HepG2 (cell line): ENCODE results near the gene CD4.

Experiments
- KLF6 ChIP-seq: IDR thresholded peaks from 2 replicates; pipeline ENCODE4 v1.8.0; 2016; ENCODE audit warnings: missing biosample characterization, missing genetic modification reagents
- TF ChIP-seq, protein P1 (sequence below): sonication (generic); formaldehyde crosslinking; IDR thresholded peaks from 2 replicates; pipeline ENCODE4 v1.5.0; 2020; ENCODE audit warnings: mild to moderate bottlenecking, missing genetic modification reagents

DNA sequence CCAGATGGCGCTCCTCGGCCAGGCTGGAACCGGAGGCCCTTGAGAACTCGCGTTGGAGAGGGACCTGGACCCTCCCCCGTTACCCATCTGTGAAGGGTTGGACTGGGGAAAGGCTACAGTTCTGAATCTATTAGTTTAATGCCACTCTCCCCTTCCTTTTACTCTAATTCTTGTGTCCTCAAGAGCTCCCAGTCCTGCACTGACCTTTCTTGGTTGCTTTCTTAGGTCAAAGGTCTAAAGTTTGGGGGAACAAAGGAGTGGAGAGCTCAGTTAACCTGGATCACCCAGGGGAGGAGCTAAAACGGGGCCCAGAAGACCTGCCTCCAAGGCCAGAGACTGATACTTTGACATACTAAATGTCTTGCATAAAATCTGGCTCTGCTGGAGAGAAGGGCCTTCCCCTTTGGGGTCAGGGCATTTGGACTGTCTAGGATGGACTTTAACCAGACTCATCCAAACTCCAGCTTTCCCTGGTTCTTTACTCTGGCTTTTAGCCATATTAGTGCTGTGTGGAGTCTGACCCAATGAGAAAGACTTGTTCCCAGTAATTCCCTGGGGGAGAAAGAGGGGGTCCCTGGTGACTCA is 35.5 kb upstream of the CD4 start:
- TF ChIP-seq, protein P1, sequence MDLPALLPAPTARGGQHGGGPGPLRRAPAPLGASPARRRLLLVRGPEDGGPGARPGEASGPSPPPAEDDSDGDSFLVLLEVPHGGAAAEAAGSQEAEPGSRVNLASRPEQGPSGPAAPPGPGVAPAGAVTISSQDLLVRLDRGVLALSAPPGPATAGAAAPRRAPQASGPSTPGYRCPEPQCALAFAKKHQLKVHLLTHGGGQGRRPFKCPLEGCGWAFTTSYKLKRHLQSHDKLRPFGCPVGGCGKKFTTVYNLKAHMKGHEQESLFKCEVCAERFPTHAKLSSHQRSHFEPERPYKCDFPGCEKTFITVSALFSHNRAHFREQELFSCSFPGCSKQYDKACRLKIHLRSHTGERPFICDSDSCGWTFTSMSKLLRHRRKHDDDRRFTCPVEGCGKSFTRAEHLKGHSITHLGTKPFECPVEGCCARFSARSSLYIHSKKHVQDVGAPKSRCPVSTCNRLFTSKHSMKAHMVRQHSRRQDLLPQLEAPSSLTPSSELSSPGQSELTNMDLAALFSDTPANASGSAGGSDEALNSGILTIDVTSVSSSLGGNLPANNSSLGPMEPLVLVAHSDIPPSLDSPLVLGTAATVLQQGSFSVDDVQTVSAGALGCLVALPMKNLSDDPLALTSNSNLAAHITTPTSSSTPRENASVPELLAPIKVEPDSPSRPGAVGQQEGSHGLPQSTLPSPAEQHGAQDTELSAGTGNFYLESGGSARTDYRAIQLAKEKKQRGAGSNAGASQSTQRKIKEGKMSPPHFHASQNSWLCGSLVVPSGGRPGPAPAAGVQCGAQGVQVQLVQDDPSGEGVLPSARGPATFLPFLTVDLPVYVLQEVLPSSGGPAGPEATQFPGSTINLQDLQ (CRISPR knock-in tag): no peak
- TF ChIP-seq KLF6 (CRISPR knock-in tag): no peak
